Left ventricle myocardium superior (tissue), 1 donor: ENCODE measurements around the gene MYO15A. TPM values are rescaled to one million over a fixed set of nuclear protein-coding genes. Genes with fewer than 3 reads are reported as not detected.

Experiments
- ATAC-seq: fragments of 200-7000 bp; cut with Tn5 transposase; one replicate; pipeline ENCODE4 v1.9.1; 2020; ENCODE audit warnings: mild to moderate bottlenecking, moderate library complexity
- DNase-seq: peaks from one replicate; pipeline ENCODE4 v3.0.0-alpha.2; 2020
- intact Hi-C: fragments of 100-400 bp; cut with micrococcal nuclease; formaldehyde crosslinking; loops from one replicate; pipeline ENCODE4 v1.11.0; 2022
- total RNA-seq: library from RNA; stranded (reverse); fragmentation: NEBNext Ultra II Directional; extraction: Animal tissue kit (Norgen Biotek cat#: 25700); gene quantifications from one replicate; pipeline ENCODE4 v1.2.1, GENCODE V29; 2021
- donor health status: DM: no; HTN: yes; CAD: no; lungs with severe emphysema.

MYO15A gene
- total RNA-seq, 1 donor from 2014 or later, result 0.45 TPM

DNA sequence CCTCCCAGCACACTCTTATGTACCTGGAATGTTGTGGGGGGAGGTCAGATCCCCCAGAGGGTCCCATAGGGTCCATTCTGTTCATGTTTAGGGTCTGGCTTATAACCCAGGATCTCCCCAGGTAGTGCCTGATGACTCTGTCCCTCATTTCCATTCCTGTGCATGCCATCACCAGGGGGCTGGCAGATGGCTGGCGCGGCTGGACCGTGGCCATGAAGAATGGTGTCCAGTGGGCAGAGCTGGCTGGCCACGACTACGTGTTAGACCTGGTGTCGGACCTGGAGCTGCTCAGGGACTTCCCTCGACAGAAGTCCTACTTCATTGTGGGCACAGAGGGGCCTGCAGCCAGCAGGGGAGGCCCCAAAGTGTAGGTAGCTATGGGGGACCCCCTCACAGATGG is 40.0 kb downstream of the MYO15A start:
- ATAC-seq (no peak), DNase-seq (no peak)
- intact Hi-C loops, result no loop called here

DNA sequence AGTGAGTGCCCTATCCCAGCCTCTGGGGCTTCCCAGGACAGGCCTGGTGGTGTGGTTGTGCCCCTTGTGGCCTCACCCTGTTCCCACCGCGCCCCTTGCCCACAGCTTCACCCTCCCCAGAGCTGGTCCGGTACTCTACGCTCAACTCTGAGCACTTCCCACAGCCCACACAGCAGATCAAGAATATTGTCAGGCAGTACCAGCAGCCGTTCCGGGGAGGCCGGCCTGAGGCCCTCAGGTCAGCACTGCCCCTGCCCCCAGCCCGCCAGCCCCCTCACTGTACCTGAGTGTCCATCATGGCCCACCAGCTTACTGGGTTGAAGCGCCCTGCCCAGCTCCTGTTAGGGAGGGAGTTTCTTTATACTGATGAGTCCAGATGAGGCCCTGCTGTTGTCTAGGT is 42.7 kb downstream of the MYO15A start:
- intact Hi-C loops, result no loop called here
- ATAC-seq, result no peak
- DNase-seq, result no peak

DNA sequence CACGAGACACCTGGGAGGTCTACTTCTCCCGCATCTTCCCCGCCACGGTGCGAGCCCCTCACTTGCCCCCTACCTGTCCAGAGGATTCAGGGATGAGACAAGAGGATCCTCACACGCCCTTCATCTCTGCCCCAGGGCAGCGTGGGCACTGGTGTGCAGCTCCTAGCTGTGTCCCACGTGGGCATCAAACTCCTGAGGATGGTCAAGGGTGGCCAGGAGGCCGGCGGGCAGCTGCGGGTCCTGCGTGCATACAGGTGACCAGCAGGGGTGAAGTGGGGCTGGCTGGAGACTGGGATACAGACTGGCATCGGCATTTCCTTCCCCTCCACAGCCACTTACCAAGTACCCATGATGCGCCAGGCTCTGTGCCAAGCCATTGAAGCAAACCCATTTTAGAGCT is 46.6 kb downstream of the MYO15A start:
- DNase-seq, result no peak
- no peak for ATAC-seq
- intact Hi-C loops, result no loop called here

DNA sequence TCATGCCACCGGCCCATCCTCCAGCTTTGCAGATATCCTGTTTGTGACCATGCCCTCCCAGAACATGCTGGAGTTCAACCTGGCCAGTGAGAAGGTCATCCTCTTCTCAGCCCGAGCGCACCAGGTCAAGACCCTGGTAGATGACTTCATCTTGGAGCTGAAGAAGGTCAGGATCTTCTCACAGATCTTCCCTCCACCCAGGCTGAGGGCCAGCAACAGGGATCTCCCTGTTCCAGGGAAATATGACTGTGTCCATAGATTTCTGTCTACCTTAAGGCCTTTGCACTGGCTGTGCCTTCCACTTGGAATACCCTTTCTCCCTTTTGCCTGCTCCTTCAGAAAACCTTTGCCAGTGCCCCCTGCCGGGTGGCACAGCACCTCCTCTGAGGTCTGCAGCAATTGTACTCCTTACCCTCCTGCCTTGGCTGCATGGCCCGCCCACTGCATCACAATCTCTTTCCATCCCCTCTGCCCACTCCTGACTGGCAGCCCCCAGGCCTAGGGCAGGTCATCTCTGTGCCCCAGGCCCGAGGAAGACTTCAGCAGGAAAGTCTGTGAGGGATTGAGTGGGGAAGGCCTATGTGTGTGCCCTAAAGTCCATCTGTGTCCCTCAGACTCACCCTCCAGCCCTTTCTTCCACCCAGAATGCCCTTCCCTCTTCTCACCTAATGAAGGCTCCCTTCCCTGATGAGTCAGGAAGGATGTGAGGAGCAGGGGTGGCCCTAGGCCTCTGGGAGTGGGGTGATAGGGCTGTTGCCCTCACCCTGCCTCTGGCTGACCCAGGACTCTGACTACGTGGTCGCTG is 47.8 kb downstream of the MYO15A start:
- DNase-seq (no peak), ATAC-seq (no peak)
- intact Hi-C loops, result no loop called here

DNA sequence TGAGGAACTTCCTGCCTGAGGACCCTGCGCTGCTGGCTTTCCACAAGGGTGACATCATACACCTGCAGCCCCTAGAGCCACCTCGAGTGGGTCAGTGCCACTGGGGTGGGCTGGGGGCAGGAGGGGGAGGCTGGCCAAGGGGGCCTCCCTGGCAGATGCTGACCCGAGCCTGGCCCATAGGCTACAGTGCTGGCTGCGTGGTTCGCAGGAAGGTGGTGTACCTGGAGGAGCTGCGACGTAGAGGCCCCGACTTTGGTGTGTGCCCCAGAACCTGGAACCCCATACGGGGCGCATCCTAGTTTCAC is 48.4 kb downstream of the MYO15A start:
- intact Hi-C loops, result no loop called here
- DNase-seq, result no peak
- ATAC-seq, result no peak

DNA sequence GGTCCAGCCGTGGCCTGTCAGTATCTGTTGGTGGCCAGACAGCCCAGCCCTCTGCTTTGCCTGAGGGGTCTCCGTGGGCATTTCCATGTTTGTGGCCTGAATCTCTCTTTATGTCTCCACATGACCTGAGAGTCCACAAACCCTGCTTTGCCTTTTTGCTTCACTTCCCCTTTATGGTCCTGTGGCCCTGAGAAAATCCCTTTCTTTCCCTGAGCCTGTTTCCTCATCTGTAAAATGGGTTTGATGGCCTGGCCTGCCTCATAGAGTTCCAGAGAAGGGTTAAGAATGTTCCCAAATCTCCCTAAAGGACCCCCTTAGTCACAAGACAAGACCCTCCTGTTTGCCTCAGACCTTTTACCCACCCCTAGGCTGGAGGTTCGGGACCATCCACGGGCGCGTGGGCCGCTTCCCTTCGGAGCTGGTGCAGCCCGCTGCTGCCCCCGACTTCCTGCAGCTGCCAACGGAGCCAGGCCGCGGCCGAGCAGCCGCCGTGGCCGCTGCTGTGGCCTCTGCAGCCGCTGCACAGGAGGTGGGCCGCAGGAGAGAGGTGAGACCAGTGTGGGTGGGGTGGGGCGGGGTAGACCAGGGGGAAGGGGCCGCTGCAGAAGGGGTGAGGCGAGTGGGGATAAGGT is 48.9 kb downstream of the MYO15A start:
- intact Hi-C loops, result no loop called here
- ATAC-seq (no peak), DNase-seq (no peak)

DNA sequence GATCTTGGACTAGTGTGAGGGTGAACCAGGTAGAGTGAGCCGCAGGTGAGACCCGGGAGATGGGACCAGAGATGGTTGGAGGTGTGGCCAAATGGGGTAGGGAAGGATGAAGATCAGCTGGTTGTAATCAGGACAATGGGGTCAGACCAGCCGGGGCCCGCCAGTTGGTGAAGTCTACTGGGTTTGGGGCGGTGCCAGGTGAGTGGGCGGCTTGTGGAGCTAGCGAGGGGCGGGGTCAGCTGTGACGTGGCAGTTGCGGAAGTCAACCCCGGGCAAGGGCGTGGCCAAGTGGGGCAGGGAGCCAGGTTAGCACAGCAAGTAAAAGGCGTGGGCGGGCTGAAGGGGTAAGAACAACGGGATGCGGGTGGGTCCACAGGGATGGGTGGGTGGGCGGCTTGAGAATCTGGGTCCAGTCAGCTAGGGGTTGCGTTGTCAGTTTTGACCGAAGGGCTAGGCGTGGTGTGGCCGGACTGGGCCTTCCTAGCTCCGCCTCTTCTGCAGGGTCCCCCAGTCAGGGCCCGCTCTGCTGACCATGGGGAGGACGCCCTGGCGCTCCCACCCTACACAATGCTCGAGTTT is 49.6 kb downstream of the MYO15A start:
- peak; percentile 95 for DNase-seq
- ATAC-seq, result peak; percentile 62
- intact Hi-C loops, result no loop called here

DNA sequence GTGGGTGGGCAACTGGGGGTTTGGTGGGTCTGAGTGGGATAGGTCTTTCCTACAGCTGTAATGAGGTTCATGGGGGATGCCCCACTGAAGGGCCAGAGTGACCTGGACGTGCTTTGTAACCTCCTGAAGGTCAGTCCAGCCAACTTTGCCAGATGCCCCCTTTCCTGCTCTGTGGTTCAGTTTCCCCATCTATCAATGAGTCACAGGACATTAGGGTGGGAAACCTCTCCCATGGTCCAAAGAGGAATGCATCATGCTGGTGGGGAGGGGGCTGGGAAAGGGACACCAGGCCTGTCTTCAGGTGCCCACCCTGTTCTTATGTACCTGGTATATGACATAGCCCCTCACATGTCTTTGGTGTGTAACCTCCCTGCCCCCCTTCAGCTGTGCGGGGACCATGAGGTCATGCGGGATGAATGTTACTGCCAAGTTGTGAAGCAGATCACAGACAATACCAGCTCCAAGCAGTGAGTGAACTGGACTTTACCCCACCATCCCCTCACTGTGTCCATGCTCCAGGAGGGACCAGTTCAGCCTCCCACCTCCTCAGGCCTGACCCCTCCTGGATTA is 51.1 kb downstream of the MYO15A start:
- intact Hi-C loops, result no loop called here
- ATAC-seq (no peak), DNase-seq (no peak)

DNA sequence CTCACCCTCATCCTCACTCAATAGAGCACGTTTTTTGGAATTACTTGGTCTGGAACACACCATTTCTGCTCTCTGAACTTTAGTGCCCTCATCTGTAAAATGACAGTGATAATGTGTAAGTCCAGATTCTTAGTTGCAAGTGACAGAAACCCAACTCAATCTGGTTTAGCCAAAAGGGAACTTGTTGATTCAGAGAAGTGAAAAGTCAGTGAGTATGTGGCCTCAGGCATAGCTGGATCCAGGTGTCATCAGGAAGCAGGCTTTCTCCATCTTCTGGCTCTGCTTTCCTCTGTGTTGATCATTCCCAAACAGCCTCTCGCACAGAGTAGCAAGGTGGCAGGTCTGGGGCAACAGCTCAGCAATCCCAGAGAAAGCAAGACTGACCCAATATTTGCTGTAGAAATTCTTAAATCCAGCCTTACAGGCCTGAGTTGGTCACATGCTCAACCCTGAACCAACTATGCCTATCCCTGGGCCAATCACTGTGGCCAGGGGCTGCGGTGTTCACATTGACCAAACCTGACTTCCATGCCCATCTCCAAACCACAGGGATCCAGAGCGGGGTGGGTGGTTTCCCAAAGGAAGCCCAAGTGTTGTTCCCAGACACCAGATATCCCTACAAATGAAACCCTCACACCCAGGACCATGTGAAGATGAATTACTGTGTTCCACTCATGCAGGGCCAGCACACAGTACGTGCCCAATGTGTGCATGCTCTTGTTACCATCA is 51.7 kb downstream of the MYO15A start:
- no peak for DNase-seq
- ATAC-seq, result no peak

DNA sequence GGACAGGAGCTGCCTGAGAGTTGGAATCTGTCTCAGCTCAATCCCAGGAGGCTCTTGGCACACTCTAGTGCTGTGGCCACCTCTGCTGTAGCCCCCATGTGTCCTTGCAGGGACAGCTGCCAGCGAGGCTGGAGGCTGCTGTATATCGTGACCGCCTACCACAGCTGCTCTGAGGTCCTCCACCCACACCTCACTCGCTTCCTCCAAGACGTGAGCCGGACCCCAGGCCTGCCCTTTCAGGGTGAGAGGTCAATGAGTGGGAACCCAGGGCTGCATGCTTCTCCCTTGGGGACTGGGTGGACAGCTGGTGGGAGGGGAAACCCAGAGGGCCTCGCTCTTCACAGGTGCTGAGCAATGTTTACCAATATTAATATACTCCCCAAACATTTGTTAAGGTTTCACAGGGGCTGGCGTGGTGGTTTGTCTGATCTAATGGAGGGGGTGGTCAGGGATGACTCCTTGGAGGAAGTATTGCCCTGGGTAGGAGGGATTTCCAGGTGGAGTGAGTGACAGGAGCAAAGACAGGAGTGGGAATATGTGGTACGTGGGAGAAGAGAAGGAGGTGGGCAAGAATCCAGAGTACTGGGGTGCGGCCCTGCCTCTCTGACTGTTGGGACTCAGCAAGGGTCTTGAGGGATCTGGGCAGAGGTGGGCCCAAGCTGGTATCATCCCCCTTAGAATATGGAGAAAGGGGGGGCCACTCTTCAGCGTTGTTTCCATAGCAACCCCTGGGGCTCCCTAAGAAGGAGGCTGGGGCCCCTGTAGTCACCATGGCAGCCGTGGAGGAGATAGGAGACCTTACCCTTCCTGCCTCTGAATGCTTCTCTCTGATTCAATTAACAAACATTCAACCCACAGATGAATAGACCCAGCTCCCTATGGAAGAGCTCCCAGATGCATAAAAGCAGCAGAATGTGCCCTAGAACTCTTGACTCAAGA is 52.9 kb downstream of the MYO15A start:
- no peak for ATAC-seq
- intact Hi-C loops, result no loop called here
- no peak for DNase-seq

More for the DNA sequence above, 51.7 kb downstream of the MYO15A start:
- intact Hi-C loops, result no loop called here

DNA sequence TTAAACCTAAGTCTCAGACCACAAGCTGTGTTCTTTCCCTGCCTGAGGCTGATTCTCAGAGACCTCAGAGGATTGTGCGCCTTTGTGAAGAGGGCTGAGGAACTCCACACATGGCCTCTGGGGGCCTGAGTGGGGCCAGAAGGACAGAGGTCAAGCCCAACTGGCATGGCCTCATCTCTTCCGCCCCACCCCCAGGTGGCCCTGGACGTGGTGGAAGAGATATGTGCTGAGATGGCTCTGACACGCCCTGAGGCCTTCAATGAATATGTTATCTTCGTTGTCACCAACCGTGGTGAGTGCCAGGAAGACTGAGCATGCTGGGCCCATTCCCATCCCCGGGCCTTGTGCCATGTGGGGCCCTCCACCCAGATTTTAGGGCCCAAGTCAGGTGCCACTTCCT is 55.0 kb downstream of the MYO15A start:
- ATAC-seq (no peak), DNase-seq (no peak)
- intact Hi-C loops, result no loop called here

DNA sequence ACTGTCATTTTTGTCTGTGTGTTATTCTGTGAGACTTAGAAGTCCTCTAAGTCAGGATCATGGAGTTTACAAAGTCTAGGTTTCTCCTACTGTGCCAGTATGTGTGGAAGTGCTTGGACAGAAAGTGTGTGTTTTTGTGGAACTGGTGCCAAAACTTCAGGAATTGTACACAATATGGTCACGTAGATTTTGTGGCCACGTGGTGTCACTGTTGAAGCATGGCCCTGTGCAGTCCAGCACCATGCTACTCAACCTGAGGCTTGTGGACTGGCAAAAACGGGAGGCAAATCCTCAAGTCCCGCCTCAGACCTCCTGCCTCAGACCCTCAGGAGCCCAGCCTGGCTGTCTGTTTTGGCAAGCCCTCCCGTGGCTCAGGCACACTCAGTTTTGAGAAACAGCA is 58.3 kb downstream of the MYO15A start:
- intact Hi-C loops, result no loop called here
- ATAC-seq (no peak), DNase-seq (no peak)

DNA sequence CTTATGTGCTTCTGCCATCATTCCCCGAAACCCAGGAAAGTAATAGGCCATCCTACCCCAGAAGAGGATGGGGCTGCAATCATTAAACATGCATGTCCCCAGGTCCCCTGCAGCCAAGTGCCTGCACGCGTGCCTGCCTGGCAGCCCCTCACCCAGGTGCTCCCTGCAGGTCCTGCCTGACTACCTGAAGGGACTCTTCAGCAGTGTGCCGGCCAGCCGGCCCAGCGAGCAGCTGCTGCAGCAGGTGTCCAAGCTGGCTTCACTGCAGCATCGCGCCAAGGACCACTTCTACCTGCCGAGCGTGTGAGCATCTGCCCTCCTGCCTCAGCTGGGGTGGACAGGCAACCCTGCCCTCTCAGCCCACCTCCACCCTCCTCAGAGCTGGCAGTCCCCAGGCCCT is 58.9 kb downstream of the MYO15A start:
- intact Hi-C loops, result no loop called here
- DNase-seq, result no peak

DNA sequence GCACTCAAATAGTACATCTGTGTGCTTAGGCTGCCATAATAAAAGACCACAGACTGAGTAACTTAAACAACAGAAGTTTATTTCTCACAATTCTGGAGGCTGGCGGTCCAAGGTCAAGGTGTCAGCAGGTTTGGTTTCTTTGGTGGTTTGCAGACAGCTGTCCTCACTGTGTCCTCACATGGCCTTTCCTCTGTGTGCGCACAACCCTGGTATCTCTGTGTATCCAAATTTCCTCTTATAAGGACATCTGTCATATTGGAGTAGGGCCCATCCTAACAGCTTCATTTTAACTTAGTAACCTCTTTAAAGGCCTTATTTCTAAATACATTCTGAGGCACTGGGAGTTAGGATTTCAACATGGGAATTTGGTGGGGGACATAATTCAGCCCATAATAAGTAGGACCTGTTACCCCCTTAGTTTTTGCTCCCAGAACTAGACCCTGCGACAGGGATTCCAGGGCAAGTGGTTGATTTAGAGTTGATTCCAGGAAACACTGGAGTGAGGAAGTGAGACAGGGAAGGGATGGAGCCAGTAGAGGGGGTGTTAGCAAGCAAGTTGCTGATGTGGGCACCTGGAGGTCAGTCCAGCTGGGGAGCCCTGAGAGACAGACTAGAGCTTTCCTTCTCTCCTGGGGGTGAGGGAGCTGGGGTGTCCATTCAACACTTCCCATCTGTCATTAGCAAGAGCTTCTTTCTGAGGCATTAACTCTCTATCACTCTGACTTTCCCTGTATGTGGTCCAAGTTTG is 64.1 kb downstream of the MYO15A start:
- intact Hi-C loops, result no loop called here
- ATAC-seq (peak; percentile 73), DNase-seq (peak; percentile 23)

More for the DNA sequence above, 58.9 kb downstream of the MYO15A start:
- ATAC-seq, result no peak

DNA sequence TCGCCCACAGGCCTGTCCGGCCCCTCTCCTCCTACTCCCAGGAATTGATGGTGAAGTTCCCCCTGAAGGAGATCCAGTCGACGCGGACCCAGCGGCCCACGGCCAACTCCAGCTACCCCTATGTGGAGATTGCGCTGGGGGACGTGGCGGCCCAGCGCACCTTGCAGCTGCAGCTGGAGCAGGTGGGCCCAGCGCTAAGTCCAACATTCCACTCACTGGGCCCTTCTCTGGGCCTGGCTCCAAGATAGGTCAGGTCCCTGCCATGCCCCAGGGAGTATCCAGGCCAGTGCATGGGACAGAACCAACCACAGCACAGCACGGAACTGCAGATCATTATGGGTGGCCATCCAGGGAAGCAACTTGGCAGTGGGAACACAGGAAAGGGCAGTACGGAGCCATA is 65.2 kb downstream of the MYO15A start:
- DNase-seq, result peak; percentile 18
- intact Hi-C loops, result no loop called here
- no peak for ATAC-seq

DNA sequence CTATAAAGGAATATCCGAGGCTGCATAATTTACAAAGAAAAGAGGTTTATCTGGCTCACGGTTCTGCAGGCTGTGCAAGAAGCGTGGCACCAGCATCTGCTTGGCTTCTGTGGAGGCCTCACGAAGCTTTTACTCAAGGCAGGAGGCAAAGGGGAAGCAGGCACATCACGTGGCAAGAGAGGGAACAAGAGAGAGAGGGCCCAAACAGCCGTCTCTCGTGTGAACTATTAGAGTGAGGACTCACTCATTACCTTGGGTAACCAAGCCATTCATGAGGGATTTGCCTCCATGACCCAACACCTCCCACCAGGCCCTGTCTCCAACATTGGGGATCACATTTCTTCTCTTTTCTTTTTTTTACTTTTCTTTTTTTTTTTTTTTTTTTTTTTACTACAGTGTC is 67.6 kb downstream of the MYO15A start:
- no peak for DNase-seq
- ATAC-seq, result no peak
- intact Hi-C loops, result no loop called here

DNA sequence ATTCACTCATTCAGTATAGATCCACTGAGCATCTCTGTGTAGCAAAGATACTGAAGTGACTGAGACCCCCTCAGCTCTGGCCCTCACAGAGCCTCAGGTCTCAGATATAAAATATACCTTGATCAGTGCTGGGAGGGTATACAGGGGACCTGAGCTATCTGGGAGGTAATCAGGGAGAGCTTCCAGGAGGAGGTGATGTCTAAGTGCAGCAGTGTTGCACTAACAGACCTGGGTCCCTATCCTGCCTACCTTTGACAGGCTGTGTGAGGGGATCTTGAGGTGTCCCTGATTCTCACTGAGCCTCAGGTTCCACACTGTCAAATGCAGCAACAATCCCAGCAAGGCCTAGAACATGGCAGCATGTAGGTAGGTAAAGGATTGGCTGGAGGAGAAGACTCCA is 68.6 kb downstream of the MYO15A start:
- DNase-seq (no peak), ATAC-seq (no peak)
- intact Hi-C loops, result no loop called here

DNA sequence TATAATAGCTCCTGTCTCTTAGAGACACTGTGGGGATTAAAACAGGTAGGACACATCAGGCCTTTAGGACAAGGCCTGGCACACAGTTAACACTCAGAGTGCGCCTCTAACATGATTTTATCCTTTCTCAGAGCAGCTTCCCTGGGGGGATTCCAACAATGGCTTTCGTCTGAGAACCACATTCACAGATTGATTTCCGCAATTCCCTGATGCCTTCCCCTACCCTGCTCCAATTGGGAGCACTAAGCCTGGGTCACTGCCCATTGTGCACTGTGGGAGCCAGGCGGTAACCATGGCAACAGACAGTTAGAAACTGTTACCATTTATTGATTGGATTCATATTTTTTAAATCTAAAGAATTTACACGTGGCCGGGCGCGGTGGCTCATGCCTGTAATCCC is 69.2 kb downstream of the MYO15A start:
- intact Hi-C loops, result no loop called here
- DNase-seq, result no peak
- no peak for ATAC-seq
